ENCODE measurements around the gene ADH1B.

- TF ChIP-seq POLR2A (IDR thresholded peaks at IDR 0.05) (no peak), CTCF (IDR thresholded peaks at IDR 0.05) (no peak)
Observed at GRCh38 chr4:99282731-99283130, 38.5 kb downstream of the ADH1B start.
